Activated effector memory CD4-positive, alpha-beta T cell treated with anti-CD3 and anti-CD28 coated beads, Interleukin-2, amount 50 U/mL, for 16 hours (primary cell): Measurements from ENCODE around the gene NUP93.
"Not testable (repeated sequence)": the region's sequence is repeated elsewhere in the genome, so short reads cannot be mapped to it uniquely, and the experiment has no call there.

ENCODE experiments used
- DNase-seq: peaks from one replicate; pipeline ENCODE4 v3.0.0-alpha.2; 2020

NUP93 gene

DNA sequence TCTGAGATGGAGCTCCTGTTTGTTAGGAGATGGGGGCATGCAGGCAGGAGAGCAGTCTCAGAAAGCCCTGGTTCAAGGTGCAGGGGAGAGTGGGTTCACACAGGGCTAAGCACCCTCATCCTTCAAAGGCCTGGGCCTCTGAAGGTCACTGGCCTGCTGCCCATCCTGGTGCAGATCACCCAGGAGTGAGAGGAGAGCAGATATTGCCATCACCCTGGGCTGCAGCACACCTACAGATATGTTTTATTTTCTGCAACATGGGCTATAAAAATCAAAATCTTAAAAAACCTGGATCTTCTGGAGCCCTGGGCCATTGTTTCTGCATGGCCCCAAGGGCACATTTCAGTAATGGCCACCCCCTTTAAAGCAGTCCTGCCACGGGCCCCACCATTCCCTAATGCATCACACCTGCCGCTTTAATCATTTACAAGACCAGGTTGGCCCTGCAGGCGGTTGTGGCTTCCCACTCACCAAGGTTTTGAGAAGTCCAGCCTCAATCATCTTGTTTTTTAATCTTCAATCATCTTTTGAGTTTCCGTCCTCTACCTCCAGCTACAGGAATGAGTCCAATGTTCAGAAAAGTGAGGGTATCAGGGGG lies 20.4 kb upstream of the NUP93 start:
- DNase-seq, result no peak

DNA sequence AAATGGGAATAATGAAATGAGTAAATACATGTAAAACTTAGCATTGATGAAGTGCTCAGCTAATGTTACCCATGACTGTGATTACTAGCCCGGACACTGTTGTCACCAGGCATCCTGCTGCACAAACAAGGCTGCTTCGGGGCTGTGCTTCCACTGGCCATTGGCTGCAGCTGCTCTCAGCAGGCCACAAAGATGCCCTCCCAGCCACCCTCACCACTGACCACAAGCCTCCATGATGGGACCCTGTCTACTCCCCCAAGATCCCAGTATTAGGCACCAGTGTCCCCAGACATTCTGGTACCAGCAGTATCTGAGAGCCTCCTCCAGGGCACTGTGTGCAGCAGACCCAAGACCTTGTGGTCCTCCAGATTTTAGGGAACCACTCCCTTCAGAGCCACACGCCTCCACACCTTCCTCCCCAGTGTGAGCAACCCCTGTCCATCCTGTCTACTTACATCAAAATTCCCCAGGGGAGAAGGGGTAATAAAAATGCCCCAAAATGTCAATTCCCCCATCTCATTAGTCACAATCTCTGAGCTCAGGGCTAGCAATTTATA lies 19.7 kb upstream of the NUP93 start:
- DNase-seq, result no peak

- DNase-seq, result no peak
Measured at GRCh38 chr16:56711862-56712261, 18.1 kb upstream of the NUP93 start.

- DNase-seq, result no peak
Measured at GRCh38 chr16:56713794-56714193, 16.1 kb upstream of the NUP93 start.

DNA sequence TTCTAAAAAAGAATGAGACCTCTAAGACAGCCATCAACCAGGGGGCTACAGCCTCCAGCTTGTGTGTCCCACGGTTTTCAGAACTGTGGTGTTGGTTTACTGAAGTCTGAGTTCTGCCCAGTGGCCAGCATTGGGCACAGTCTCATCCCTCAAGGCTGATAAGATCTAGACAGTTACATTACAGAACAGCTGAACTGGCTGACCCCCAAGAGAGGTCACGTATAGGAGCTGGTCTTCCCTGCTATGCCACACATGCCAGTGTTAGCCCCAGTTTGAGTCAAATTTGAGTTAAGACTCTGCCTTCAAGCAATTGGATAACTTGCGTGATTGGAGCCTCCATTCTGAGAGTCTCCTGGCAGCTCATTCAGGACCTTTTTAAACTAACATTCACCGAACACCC lies 14.8 kb upstream of the NUP93 start:
- DNase-seq, result no peak

- DNase-seq, result no peak
Measured at GRCh38 chr16:56716761-56717160, 13.2 kb upstream of the NUP93 start.

DNA sequence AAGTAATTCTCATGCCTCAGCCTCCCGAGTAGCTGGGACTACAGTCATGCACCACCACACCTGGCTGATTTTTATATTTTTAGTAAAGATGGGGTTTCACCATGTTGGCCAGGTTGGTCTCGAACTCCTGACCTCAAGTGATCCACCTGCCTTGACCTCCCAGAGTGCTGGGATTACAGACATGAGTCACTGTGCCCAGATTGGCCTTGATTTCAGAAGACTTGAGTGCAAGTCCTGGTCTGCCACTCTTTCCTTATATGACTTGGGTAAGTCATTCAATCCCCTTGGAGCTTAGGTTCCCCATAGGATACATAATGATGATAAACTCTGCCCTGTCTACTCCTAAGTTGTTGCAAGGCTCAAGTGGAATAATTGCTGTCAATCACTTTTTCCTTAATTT lies 12.4 kb upstream of the NUP93 start:
- DNase-seq, result not testable (repeated sequence)

DNA sequence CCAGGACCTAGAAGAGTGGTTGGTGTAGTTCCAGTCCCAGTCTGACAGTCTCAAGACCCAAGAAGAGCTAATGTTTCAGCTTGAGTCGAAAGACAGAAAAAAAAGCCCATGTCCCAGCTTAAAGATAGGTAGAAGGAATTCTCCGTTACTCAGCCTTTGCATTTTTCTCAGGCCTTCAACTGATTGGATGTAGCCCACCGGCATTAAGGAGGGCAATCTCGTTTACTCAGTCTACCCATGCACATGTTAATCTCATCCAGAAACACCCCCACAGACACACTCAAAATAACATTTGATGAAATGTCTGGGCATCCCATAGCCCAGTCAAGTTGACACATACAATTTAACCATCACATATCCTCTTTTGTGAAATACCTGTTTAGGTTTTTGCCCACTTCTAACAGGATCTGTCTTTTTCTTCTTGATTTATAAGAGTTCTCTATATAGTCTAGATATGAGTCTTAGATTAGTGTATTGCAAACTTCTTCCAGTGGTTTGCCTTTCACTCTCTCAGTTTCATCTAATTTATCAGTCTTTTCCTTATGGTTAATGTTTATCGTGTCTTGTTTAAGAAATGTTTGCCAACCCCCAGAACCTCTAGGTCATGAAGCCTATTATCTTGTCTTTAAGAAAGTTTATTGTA lies 7.6 kb upstream of the NUP93 start:
- DNase-seq, result no peak

GRCh38 chr16:56724191-56724590 lies 5.7 kb upstream of the NUP93 start:
- DNase-seq, result no peak

GRCh38 chr16:56726283-56726682 lies 3.6 kb upstream of the NUP93 start:
- no peak for DNase-seq

GRCh38 chr16:56726926-56727325 lies 3.0 kb upstream of the NUP93 start:
- DNase-seq, result no peak

- DNase-seq, result no peak
Measured at GRCh38 chr16:56728027-56728426, 1.9 kb upstream of the NUP93 start.

- DNase-seq, result no peak
Measured at GRCh38 chr16:56728980-56729734, 772 bp upstream of the NUP93 start.

DNA sequence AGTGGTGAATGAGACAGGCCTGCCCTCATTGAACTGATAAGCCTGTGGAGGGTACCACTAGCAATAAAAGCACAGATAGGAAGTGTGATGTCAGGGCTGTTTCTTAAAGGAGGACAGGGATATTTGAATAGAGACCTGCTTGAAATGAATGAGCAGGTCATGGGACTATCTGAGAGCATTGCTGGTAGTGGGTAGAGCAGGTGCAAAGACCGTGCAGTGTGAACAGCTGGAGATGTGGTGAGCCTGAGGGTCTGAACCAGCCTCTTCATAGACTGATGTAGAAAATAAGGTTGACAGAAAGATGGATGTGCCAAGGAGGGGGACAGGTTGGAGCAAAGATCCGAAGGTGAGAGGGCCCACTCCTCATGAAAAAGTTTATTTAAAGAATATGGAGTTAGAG lies 2.4 kb downstream of the NUP93 start:
- no peak for DNase-seq

GRCh38 chr16:56732832-56733231 lies 2.9 kb downstream of the NUP93 start:
- DNase-seq, result peak; percentile 67

DNA sequence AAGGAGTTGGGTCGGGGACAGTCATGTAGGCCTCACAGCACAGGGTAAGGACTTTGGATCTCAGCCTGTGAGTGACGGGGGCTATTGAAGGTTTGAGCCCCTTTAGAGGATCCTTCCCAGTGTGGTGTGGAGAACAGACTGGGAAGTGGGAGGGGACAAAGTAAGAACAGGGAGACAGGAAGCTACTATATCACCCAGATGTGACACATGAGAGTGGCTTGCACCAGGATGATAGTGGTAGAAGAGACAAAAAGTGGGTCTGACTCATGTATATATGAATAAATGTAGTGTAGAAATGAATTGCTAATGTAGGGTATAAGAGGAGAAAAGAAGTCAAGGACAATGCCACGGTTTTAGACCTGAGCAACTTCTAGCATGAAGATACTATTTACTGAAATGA lies 4.5 kb downstream of the NUP93 start:
- no peak for DNase-seq

DNA sequence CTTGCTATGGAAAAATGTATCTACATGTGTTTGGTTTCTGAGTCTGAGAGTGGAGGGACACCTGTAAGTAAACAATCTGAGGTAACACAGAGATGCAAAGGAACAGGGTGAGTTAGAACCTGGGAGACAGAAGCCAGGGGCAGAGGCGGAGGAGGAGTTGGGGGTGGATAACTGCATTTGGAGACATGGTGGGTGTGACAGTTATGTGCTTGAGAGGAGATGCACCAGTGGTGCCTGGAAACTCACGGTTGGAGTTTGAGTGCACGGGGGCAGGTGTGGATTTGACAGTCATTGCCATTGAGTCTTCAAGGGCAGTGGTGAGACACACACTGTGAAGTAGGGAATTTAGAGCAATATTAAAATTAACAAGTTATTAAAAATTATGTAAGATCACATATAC lies 6.5 kb downstream of the NUP93 start:
- DNase-seq, result no peak

- no peak for DNase-seq
Measured at GRCh38 chr16:56737539-56737938, 7.6 kb downstream of the NUP93 start.

DNA sequence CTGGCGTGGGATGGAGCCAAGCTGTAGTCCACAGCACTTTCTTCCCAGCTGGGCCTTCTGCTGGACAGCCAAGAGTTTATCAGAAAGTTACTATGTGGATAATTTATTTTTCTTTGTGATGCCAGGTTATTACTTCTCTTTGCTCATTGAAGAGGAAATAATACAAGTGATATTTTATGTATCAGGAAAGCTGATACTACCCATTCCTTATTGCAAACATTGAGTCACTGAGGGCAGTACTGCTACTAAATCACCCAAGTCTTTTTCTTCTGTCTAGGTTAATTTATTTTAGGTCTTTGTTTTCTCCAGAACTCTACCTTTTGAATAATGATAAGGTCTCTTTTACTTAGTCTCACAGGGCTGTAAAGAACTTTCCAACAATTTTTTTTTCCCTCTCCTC lies 8.3 kb downstream of the NUP93 start:
- DNase-seq, result no peak

GRCh38 chr16:56739378-56739777 lies 9.4 kb downstream of the NUP93 start:
- DNase-seq, result not testable (repeated sequence)

DNA sequence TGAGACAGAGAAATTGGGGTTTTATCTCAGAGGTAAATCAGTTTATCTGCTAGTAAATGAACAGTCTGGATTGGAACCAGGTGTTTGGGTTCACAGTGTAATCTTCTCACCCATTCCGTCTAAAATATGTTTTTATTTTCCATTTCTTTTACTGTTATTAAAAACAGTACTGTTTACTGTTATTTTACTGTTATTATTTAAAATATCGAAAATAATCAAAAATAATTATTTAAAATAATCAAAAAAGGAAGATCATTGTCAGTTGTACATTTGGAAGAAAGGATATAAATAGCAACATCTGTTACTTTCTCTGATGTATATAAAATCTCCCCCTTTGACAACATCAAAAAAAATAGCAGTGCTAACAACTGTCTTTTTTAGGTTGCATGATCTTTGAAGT lies 11.5 kb downstream of the NUP93 start:
- DNase-seq, result no peak

- no peak for DNase-seq
Measured at GRCh38 chr16:56742030-56742984, 12.4 kb downstream of the NUP93 start.

- DNase-seq, result no peak
Measured at GRCh38 chr16:56743840-56744239, 13.9 kb downstream of the NUP93 start.
